ENCODE data around the gene MSH6. TPM values are rescaled to one million over a fixed set of nuclear protein-coding genes. Genes with fewer than 3 reads are reported as not detected.

Gene MSH6
- total RNA-seq, 1 experiment from 2014 or later: 108 TPM

DNA sequence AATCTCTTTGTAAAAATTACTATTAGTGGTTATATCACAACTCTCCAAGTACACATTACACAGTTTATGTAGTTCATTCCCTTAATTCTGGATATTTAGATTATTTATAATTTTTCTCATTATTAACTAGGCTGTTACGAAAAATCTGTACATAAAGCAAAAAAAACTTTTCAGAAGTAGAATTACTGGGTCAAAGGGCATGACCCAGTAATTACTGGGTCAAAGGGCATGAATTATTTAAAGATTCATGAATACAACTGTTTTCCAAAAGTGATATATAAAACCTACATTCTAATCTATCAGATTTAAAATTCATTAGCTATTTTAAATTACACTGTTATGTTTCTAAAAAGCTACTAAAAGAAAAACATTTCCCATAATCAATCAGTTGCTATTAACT, 55.3 kb downstream of the MSH6 start:
- H3K36me3 Mint-ChIP-seq (ENCODE audit: insufficient read depth, unreplicated experiment): peaks cover 29% of the 10 kb centered on the region
- Histone ChIP-seq H3K9me3 (no peaks in the 10 kb centered on the region), H3K4me3 (ENCODE audit: low read depth, low read length) (no peak overlapping the region), H3K4me1 (no peaks in the 10 kb centered on the region), H3K27me3 (replicated peaks; ENCODE audit: control insufficient read depth, insufficient read depth, low read length) (no peaks in the 10 kb centered on the region), H3K36me3 (ENCODE audit: control insufficient read depth, insufficient read depth, low read length) (no peaks in the 10 kb centered on the region)
- TF ChIP-seq, protein P1, sequence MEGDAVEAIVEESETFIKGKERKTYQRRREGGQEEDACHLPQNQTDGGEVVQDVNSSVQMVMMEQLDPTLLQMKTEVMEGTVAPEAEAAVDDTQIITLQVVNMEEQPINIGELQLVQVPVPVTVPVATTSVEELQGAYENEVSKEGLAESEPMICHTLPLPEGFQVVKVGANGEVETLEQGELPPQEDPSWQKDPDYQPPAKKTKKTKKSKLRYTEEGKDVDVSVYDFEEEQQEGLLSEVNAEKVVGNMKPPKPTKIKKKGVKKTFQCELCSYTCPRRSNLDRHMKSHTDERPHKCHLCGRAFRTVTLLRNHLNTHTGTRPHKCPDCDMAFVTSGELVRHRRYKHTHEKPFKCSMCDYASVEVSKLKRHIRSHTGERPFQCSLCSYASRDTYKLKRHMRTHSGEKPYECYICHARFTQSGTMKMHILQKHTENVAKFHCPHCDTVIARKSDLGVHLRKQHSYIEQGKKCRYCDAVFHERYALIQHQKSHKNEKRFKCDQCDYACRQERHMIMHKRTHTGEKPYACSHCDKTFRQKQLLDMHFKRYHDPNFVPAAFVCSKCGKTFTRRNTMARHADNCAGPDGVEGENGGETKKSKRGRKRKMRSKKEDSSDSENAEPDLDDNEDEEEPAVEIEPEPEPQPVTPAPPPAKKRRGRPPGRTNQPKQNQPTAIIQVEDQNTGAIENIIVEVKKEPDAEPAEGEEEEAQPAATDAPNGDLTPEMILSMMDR (IDR thresholded peaks at IDR 0.05; ENCODE audit: insufficient read depth in 1 of 2, low read depth in 1 of 2, low read length in 1 of 2, severe bottlenecking in 1 of 2, unreplicated experiment in 1 of 2): no peak
- no TSS peak for BruUV-seq (replicated peaks)
- CTCF ChIA-PET: no interaction called here
- H3K4me1 Mint-ChIP-seq (ENCODE audit: low read depth, unreplicated experiment): no peaks in the 10 kb centered on the region
- no peak for DNase-seq
- H3K27ac Mint-ChIP-seq (ENCODE audit: unreplicated experiment): no peak overlapping the region
- H3K4me3 Mint-ChIP-seq (ENCODE audit: unreplicated experiment): no peak overlapping the region
- no peaks in the 10 kb centered on the region for H3K27me3 Mint-ChIP-seq (ENCODE audit: insufficient read depth, unreplicated experiment)
- intact Hi-C loops (cut with micrococcal nuclease; ENCODE audit: unreplicated experiment): no loop called here
- H3K9me3 Mint-ChIP-seq (ENCODE audit: unreplicated experiment): no peaks in the 10 kb centered on the region
- POLR2A ChIA-PET: no interaction called here

DNA sequence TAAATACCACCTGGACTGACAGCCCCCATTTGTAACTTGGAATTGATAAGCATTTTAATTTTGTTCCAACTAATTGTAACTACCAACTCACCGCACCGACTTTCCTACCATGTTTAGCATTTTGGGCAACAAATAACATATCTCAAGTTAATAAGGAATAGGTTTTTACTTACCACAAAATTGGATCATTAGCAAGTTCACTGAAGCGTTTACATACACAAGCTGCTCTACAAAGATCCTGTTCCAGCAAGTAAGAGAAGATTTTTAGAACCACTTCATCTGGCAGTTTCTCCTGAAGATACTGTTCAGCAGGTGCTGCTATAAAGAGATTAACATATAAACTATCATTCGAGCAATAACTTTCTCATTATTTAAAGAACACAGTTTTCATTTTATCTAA, 55.7 kb downstream of the MSH6 start:
- no peaks in the 10 kb centered on the region for H3K36me3 ChIP-seq (ENCODE audit: control insufficient read depth, insufficient read depth, low read length)
- TF ChIP-seq, protein P1 (IDR thresholded peaks at IDR 0.05; ENCODE audit: insufficient read depth in 1 of 2, low read depth in 1 of 2, low read length in 1 of 2, severe bottlenecking in 1 of 2, unreplicated experiment in 1 of 2): no peak
- H3K36me3 Mint-ChIP-seq (ENCODE audit: insufficient read depth, unreplicated experiment): peaks cover 29% of the 10 kb centered on the region
- intact Hi-C loops (cut with micrococcal nuclease; ENCODE audit: unreplicated experiment): no loop called here
- no TSS peak for BruUV-seq (replicated peaks)
- ChIA-PET CTCF (no interaction called here), POLR2A (no interaction called here)
- H3K9me3 Mint-ChIP-seq (ENCODE audit: unreplicated experiment): no peaks in the 10 kb centered on the region
- H3K4me3 Mint-ChIP-seq (ENCODE audit: unreplicated experiment): no peak overlapping the region
- no peaks in the 10 kb centered on the region for H3K9me3 ChIP-seq
- no peaks in the 10 kb centered on the region for H3K27me3 ChIP-seq (replicated peaks; ENCODE audit: control insufficient read depth, insufficient read depth, low read length)
- H3K27me3 Mint-ChIP-seq (ENCODE audit: insufficient read depth, unreplicated experiment): no peaks in the 10 kb centered on the region
- H3K4me1 Mint-ChIP-seq (ENCODE audit: low read depth, unreplicated experiment): no peaks in the 10 kb centered on the region
- H3K4me1 ChIP-seq: no peaks in the 10 kb centered on the region
- DNase-seq: no peak
- H3K4me3 ChIP-seq (ENCODE audit: low read depth, low read length): no peak overlapping the region
- no peak overlapping the region for H3K27ac Mint-ChIP-seq (ENCODE audit: unreplicated experiment)

DNA sequence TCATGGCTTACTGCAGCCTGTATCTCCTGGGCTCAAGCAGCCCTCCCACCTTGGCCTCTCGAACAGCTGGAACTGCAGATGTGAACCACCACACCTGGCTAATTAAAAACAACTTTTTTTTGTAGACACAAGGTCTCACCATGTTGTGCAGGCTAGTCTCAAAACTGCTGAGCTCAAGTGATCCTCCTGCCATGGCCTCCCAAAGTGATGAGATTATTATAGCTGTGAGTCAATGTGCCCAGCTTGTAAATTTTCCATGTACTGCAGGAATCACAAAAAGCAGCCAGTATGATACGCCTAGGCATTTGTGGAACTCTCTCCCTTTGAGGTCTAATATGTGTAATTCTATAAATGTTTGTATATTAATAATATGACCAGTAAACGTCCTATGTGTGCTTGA, 59.9 kb downstream of the MSH6 start:
- Histone ChIP-seq H3K27me3 (replicated peaks; ENCODE audit: control insufficient read depth, insufficient read depth, low read length) (no peaks in the 10 kb centered on the region), H3K4me3 (ENCODE audit: low read depth, low read length) (no peak overlapping the region), H3K9me3 (0 out of 2 replicates have a peak, but pooled peaks cover 3% of the 10 kb centered on the region), H3K36me3 (ENCODE audit: control insufficient read depth, insufficient read depth, low read length) (no peaks in the 10 kb centered on the region), H3K4me1 (no peaks in the 10 kb centered on the region)
- intact Hi-C loops (cut with micrococcal nuclease; ENCODE audit: unreplicated experiment): no loop called here
- BruUV-seq (replicated peaks): no TSS peak
- POLR2A ChIA-PET: no interaction called here
- Mint-ChIP-seq H3K27me3 (ENCODE audit: insufficient read depth, unreplicated experiment) (no peaks in the 10 kb centered on the region), H3K27ac (ENCODE audit: unreplicated experiment) (no peak overlapping the region), H3K36me3 (ENCODE audit: insufficient read depth, unreplicated experiment) (peaks cover 12% of the 10 kb centered on the region), H3K4me3 (ENCODE audit: unreplicated experiment) (no peak overlapping the region), H3K9me3 (ENCODE audit: unreplicated experiment) (no peaks in the 10 kb centered on the region), H3K4me1 (ENCODE audit: low read depth, unreplicated experiment) (no peaks in the 10 kb centered on the region)
- DNase-seq: no peak
- TF ChIP-seq, protein P1 (IDR thresholded peaks at IDR 0.05; ENCODE audit: insufficient read depth in 1 of 2, low read depth in 1 of 2, low read length in 1 of 2, severe bottlenecking in 1 of 2, unreplicated experiment in 1 of 2): no peak
- CTCF ChIA-PET: no interaction called here
